ENCODE results near the gene GCC2.

GRCh38 chr2:108490506-108491122, 41.6 kb downstream of the GCC2 start:
- TF ChIP-seq REST (IDR thresholded peaks at IDR 0.05; ENCODE audit: insufficient read depth in 1 of 2, low read depth in 2 of 2, low read length in 2 of 2) (no peak), POLR2AphosphoS5 (IDR thresholded peaks at IDR 0.05; ENCODE audit: low read depth, low read length) (no peak), SIN3A (IDR thresholded peaks at IDR 0.05; ENCODE audit: borderline replicate concordance, insufficient read depth, low read length) (no peak), FOXP2 (optimal IDR thresholded peaks at IDR 0.05; ENCODE audit: borderline replicate concordance, extremely low read depth, extremely low read length, insufficient read depth) (no peak), TAF1 (IDR thresholded peaks at IDR 0.05; ENCODE audit: borderline replicate concordance, insufficient read depth, low read length) (no peak)
